Glutamatergic neuron (in vitro differentiated cells): ENCODE data around the gene RUFY4. TPM values are rescaled to one million over a fixed set of nuclear protein-coding genes. Genes with fewer than 3 reads are reported as not detected.

Experiments used
- DNase-seq: peaks from one replicate; pipeline ENCODE4 v3.0.0; 2022
- H3K27ac Mint-ChIP-seq: one replicate; pipeline ENCODE4 v1.8.0; 2020; ENCODE audit warnings: mild to moderate bottlenecking, mixed read lengths, inconsistent platforms; ENCODE audit not compliant: unreplicated experiment
- H3K27me3 Mint-ChIP-seq: one replicate; pipeline ENCODE4 v1.8.0; 2020; ENCODE audit warnings: mild to moderate bottlenecking, moderate library complexity, mixed read lengths, inconsistent platforms; ENCODE audit not compliant: unreplicated experiment
- H3K36me3 Mint-ChIP-seq: one replicate; pipeline ENCODE4 v1.8.0; 2020; ENCODE audit warnings: mild to moderate bottlenecking, mixed read lengths, inconsistent platforms; ENCODE audit not compliant: unreplicated experiment
- H3K4me1 Mint-ChIP-seq: one replicate; pipeline ENCODE4 v1.8.0; 2020; ENCODE audit warnings: mild to moderate bottlenecking, low read depth, mixed read lengths, inconsistent platforms; ENCODE audit not compliant: unreplicated experiment
- H3K4me3 Mint-ChIP-seq: one replicate; pipeline ENCODE4 v1.8.0; 2020; ENCODE audit warnings: mild to moderate bottlenecking, mixed read lengths, inconsistent platforms; ENCODE audit not compliant: unreplicated experiment
- H3K9me3 Mint-ChIP-seq: one replicate; pipeline ENCODE4 v1.8.0; 2020; ENCODE audit warnings: mild to moderate bottlenecking, moderate library complexity, mixed read lengths, inconsistent platforms; ENCODE audit not compliant: unreplicated experiment
- total RNA-seq: library from RNA; stranded (reverse); fragmentation: NEBNext Ultra II Directional; extraction: Animal tissue kit (Norgen Biotek cat#: 25700); gene quantifications from one replicate; pipeline ENCODE4 v1.2.1, GENCODE V29; 2021; ENCODE audit not compliant: unreplicated experiment
- TF ChIP-seq, protein P1 (sequence below): fragments of 200-600 bp; sonication (generic); IDR thresholded peaks from one replicate; pipeline ENCODE4 v1.5.0; 2021; ENCODE audit not compliant: partially characterized antibody, unreplicated experiment

RUFY4 gene
- total RNA-seq, 1 donor from 2014 or later = not detected

GRCh38 chr2:218123986-218124385 is 54.9 kb downstream of the RUFY4 start:
- Mint-ChIP-seq H3K27me3 (peaks cover 6% of the 10 kb centered on the region), H3K36me3 (peaks cover 4% of the 10 kb centered on the region), H3K9me3 (peaks cover 1% of the 10 kb centered on the region), H3K4me1 (no peaks in the 10 kb centered on the region), H3K4me3 (no peak overlapping the region), H3K27ac (no peak overlapping the region)
- TF ChIP-seq, protein P1, sequence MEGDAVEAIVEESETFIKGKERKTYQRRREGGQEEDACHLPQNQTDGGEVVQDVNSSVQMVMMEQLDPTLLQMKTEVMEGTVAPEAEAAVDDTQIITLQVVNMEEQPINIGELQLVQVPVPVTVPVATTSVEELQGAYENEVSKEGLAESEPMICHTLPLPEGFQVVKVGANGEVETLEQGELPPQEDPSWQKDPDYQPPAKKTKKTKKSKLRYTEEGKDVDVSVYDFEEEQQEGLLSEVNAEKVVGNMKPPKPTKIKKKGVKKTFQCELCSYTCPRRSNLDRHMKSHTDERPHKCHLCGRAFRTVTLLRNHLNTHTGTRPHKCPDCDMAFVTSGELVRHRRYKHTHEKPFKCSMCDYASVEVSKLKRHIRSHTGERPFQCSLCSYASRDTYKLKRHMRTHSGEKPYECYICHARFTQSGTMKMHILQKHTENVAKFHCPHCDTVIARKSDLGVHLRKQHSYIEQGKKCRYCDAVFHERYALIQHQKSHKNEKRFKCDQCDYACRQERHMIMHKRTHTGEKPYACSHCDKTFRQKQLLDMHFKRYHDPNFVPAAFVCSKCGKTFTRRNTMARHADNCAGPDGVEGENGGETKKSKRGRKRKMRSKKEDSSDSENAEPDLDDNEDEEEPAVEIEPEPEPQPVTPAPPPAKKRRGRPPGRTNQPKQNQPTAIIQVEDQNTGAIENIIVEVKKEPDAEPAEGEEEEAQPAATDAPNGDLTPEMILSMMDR = no peak
- DNase-seq = no peak

GRCh38 chr2:218125095-218125494 is 56.0 kb downstream of the RUFY4 start:
- H3K4me1 Mint-ChIP-seq = no peaks in the 10 kb centered on the region
- no peak overlapping the region for H3K27ac Mint-ChIP-seq
- TF ChIP-seq, protein P1 = no peak
- peaks cover 6% of the 10 kb centered on the region for H3K27me3 Mint-ChIP-seq
- H3K4me3 Mint-ChIP-seq = no peak overlapping the region
- peaks cover 4% of the 10 kb centered on the region for H3K36me3 Mint-ChIP-seq
- H3K9me3 Mint-ChIP-seq = peaks cover 1% of the 10 kb centered on the region
- no peak for DNase-seq

- DNase-seq = no peak
- no peak within 1 kb of the TSS for H3K27ac Mint-ChIP-seq
- H3K4me3 Mint-ChIP-seq = no peak within 1 kb of the TSS
- no peaks in the 10 kb centered on the region for H3K4me1 Mint-ChIP-seq
- H3K36me3 Mint-ChIP-seq = peaks cover 4% of the 10 kb centered on the region
- H3K9me3 Mint-ChIP-seq = peaks cover 1% of the 10 kb centered on the region
- H3K27me3 Mint-ChIP-seq = peaks cover 6% of the 10 kb centered on the region
- TF ChIP-seq, protein P1 = no peak
These were observed 56.6 kb downstream of the RUFY4 start, which contains the start of gene CXCR2 for GRCh38 chr2:218125626-218126080. Gene CXCR2, plus strand, starts transcription at chr2:218126028. Its CDS starts 8,774 bp downstream, at chr2:218134802.

- H3K36me3 Mint-ChIP-seq = no peaks in the 10 kb centered on the region
- H3K9me3 Mint-ChIP-seq = peaks cover under 1% of the 10 kb centered on the region
- TF ChIP-seq, protein P1 = no peak
- H3K4me3 Mint-ChIP-seq = no peak overlapping the region
- DNase-seq = no peak
- H3K4me1 Mint-ChIP-seq = no peaks in the 10 kb centered on the region
- H3K27me3 Mint-ChIP-seq = peaks cover 6% of the 10 kb centered on the region
- H3K27ac Mint-ChIP-seq = no peak overlapping the region
These were observed 58.9 kb downstream of the RUFY4 start for GRCh38 chr2:218127929-218128455.

GRCh38 chr2:218128781-218129457 is 59.9 kb downstream of the RUFY4 start:
- Mint-ChIP-seq H3K4me1 (no peaks in the 10 kb centered on the region), H3K9me3 (no peaks in the 10 kb centered on the region), H3K27me3 (peaks cover 6% of the 10 kb centered on the region), H3K36me3 (no peaks in the 10 kb centered on the region), H3K4me3 (no peak overlapping the region), H3K27ac (no peak overlapping the region)
- DNase-seq = no peak
- TF ChIP-seq, protein P1 = no peak
